CD14-positive monocyte (primary cell): ENCODE data around the gene ZNF117. TPM values are rescaled to one million over a fixed set of nuclear protein-coding genes. Genes with fewer than 3 reads are reported as not detected.
"Not testable (repeated sequence)": the region's sequence is repeated elsewhere in the genome, so short reads cannot be mapped to it uniquely, and the experiment has no call there.

Experiments used
- DNase-seq, 3 donors: peaks; one replicate each; pipeline ENCODE4 v3.0.0-alpha.2; 2011 to 2022
- H2AFZ ChIP-seq: 2 replicates; pipeline ENCODE4 v1.6.0; 2012; ENCODE audit warnings: mild to moderate bottlenecking, low read depth, low read length, inconsistent platforms; ENCODE audit not compliant: insufficient read depth, poor library complexity, severe bottlenecking
- H3K27ac ChIP-seq, 2 donors: 1 replicate in 1 of 2; 2 replicates in 1 of 2; pipeline ENCODE4 v1.5.1; 2012 to 2013; ENCODE audit warnings: low read length in 2 of 2, control low read depth in 1 of 2, inconsistent platforms in 1 of 2, low read depth in 1 of 2, mild to moderate bottlenecking in 1 of 2
- H3K27me3 ChIP-seq, 2 donors: one replicate each; pipeline versions ENCODE4 v1.6.0 to v1.6.1; 2011 to 2013; ENCODE audit warnings: low read length in 2 of 2; ENCODE audit not compliant: control insufficient read depth in 2 of 2, insufficient read depth in 2 of 2
- H3K36me3 ChIP-seq, 2 donors: replicated peaks in 1 of 2; 1 replicate in 1 of 2; 2 replicates in 1 of 2; pipeline versions ENCODE4 v1.5.1 to v1.6.1; 2012 to 2013; ENCODE audit warnings: low read length in 2 of 2, control low read depth in 1 of 2, inconsistent platforms in 1 of 2, mild to moderate bottlenecking in 1 of 2; ENCODE audit not compliant: insufficient read depth in 2 of 2, control insufficient read depth in 1 of 2
- H3K4me1 ChIP-seq, 2 donors: 1 replicate in 1 of 2; 2 replicates in 1 of 2; pipeline versions ENCODE4 v1.5.1 to v1.6.1; 2012 to 2013; ENCODE audit warnings: low read length in 2 of 2, control low read depth in 1 of 2, inconsistent platforms in 1 of 2, mild to moderate bottlenecking in 1 of 2, moderate library complexity in 1 of 2; ENCODE audit not compliant: insufficient read depth in 2 of 2, control insufficient read depth in 1 of 2
- H3K4me2 ChIP-seq: replicated peaks from 2 replicates; pipeline ENCODE3; 2012; ENCODE audit warnings: low read length, moderate library complexity, mild to moderate bottlenecking; ENCODE audit not compliant: poor library complexity, severe bottlenecking; ENCODE audit errors: extremely low read depth
- H3K4me3 ChIP-seq, 3 experiments: fragments of 200-600 bp in 1 of 3; sonication (generic) in 1 of 3; replicated peaks in 1 of 3; 1 replicate in 2 of 3; 2 replicates in 1 of 3; pipeline ENCODE4 v1.5.1; 2011 to 2013; ENCODE audit warnings: low read length in 3 of 3, mild to moderate bottlenecking in 3 of 3, control low read depth in 2 of 3, low read depth in 2 of 3, inconsistent platforms in 1 of 3, moderate library complexity in 1 of 3
- H3K79me2 ChIP-seq: 2 replicates; pipeline ENCODE4 v1.6.0; 2012; ENCODE audit warnings: mild to moderate bottlenecking, control low read depth, inconsistent platforms, low read length, moderate library complexity; ENCODE audit not compliant: insufficient read depth
- H3K9ac ChIP-seq: 2 replicates; pipeline ENCODE4 v1.6.0; 2017; ENCODE audit warnings: low read length, mild to moderate bottlenecking; ENCODE audit not compliant: insufficient read depth, poor library complexity, severe bottlenecking
- H3K9me3 ChIP-seq, 2 donors: replicated peaks in 1 of 2; 1 replicate in 1 of 2; 2 replicates in 1 of 2; pipeline versions ENCODE4 v1.5.1 to v1.6.1; 2012 to 2013; ENCODE audit warnings: low read length in 2 of 2, control low read depth in 1 of 2; ENCODE audit not compliant: control insufficient read depth in 1 of 2, insufficient read depth in 1 of 2
- H4K20me1 ChIP-seq: 2 replicates; pipeline ENCODE4 v1.6.0; 2012; ENCODE audit warnings: mild to moderate bottlenecking, low read length, control low read depth, moderate library complexity; ENCODE audit not compliant: insufficient read depth
- H3K27ac Mint-ChIP-seq, 7 donors: one replicate each; pipeline ENCODE4 v1.8.0; 2020; ENCODE audit warnings: mild to moderate bottlenecking in 7 of 7, mixed read lengths in 7 of 7, moderate library complexity in 6 of 7, inconsistent platforms in 2 of 7
- H3K27me3 Mint-ChIP-seq, 3 donors: one replicate each; pipeline ENCODE4 v1.8.0; 2021 to 2022; ENCODE audit warnings: low read depth in 3 of 3, mild to moderate bottlenecking in 3 of 3, mixed read lengths in 3 of 3, moderate library complexity in 3 of 3, inconsistent platforms in 1 of 3
- H3K36me3 Mint-ChIP-seq, 2 donors: one replicate each; pipeline ENCODE4 v1.8.0; 2020; ENCODE audit warnings: mixed read lengths in 2 of 2, inconsistent platforms in 1 of 2, mild to moderate bottlenecking in 1 of 2
- H3K4me1 Mint-ChIP-seq: one replicate; pipeline ENCODE4 v1.8.0; 2020; ENCODE audit warnings: mild to moderate bottlenecking, mixed read lengths
- H3K4me3 Mint-ChIP-seq, 2 donors: one replicate each; pipeline ENCODE4 v1.8.0; 2020; ENCODE audit warnings: mild to moderate bottlenecking in 2 of 2, mixed read lengths in 2 of 2, moderate library complexity in 1 of 2
- H3K9me3 Mint-ChIP-seq, 7 donors: one replicate each; pipeline ENCODE4 v1.8.0; 2020 to 2022; ENCODE audit warnings: mixed read lengths in 7 of 7, mild to moderate bottlenecking in 6 of 7, moderate library complexity in 6 of 7, inconsistent platforms in 2 of 7
- WGBS: methylation state at CpG from one replicate; pipeline ENCODE4 v1.1.5; 2013; ENCODE audit warnings: missing lambda C conversion rate; ENCODE audit not compliant: insufficient coverage; 5-methylcytosine and 5-hydroxymethylcytosine counted together
- intact Hi-C, 2 donors: fragments of 100-400 bp; cut with micrococcal nuclease; formaldehyde crosslinking; loops; one replicate each; pipeline versions ENCODE4 v1.15.0 to v1.15.1; 2023
- polyA plus RNA-seq, 3 donors: library from polyadenylated mRNA; depleted of rRNA in 1 of 3; unstranded in 2 of 3; stranded (reverse) in 1 of 3; fragments of 300-500 nt in 2 of 3; fragments of >200 nt in 1 of 3; fragmentation: Illumina TruSeq in 2 of 3; gene quantifications; 1 replicate in 2 of 3; 2 replicates in 1 of 3; pipeline ENCODE4 v1.2.3, GENCODE V29; 2012 to 2021
- TF ChIP-seq, protein P1 (sequence below): fragments of 200-600 bp; IDR thresholded peaks from one replicate; pipeline ENCODE4 v1.8.0; 2022; ENCODE audit warnings: antibody characterized with exemption, mild to moderate bottlenecking

Gene ZNF117
- polyA plus RNA-seq, 3 donors, result 0.37 to 8.7 (median 0.64) TPM

- H3K4me3 ChIP-seq, H3K36me3 Mint-ChIP-seq, H4K20me1 ChIP-seq, H3K9ac ChIP-seq, H3K36me3 ChIP-seq, DNase-seq, H3K27ac ChIP-seq, H3K27me3 ChIP-seq, H3K4me2 ChIP-seq, H3K4me1 ChIP-seq, H3K27ac Mint-ChIP-seq, H2AFZ ChIP-seq, H3K4me1 Mint-ChIP-seq, H3K4me3 Mint-ChIP-seq, intact Hi-C loops, H3K79me2 ChIP-seq: not testable (repeated sequence)
- peaks cover 18 to 27% (median 20%) of the 10 kb centered on the region in 3 donors for H3K27me3 Mint-ChIP-seq
- 94% methylated on average over 6 of the region's 6 CpGs for WGBS
- H3K9me3 Mint-ChIP-seq, result peaks cover 8 to 35% (median 28%) of the 10 kb centered on the region in 7 donors
- peaks cover 9 to 28% of the 10 kb centered on the region in 2 donors for H3K9me3 ChIP-seq
These were observed 50.8 kb downstream of the ZNF117 start for GRCh38 chr7:64940021-64940420.

DNA sequence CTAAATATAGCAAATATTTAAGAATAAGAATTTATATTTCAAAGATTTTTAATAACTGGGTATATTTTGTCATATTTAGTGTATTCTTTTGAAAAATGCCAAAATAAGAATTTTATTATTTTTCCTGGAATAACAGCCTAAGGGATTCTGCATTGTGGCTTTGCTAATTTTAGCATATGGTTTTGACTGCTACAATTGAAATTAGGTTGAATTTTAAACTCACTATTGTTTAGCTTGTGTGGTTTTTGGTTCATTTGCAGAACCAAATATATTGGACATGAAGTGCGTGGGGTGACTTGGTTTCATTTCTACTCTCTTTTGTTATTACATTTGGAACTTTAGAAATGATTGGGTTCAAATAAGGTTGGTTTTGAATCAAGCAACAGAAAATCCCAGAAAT, 52.3 kb downstream of the ZNF117 start:
- no CpG with 5 or more reads among the region's 1 CpG for WGBS
- H3K4me1 Mint-ChIP-seq, result no peaks in the 10 kb centered on the region

More for the DNA sequence above, 52.3 kb downstream of the ZNF117 start:
- TF ChIP-seq, protein P1, sequence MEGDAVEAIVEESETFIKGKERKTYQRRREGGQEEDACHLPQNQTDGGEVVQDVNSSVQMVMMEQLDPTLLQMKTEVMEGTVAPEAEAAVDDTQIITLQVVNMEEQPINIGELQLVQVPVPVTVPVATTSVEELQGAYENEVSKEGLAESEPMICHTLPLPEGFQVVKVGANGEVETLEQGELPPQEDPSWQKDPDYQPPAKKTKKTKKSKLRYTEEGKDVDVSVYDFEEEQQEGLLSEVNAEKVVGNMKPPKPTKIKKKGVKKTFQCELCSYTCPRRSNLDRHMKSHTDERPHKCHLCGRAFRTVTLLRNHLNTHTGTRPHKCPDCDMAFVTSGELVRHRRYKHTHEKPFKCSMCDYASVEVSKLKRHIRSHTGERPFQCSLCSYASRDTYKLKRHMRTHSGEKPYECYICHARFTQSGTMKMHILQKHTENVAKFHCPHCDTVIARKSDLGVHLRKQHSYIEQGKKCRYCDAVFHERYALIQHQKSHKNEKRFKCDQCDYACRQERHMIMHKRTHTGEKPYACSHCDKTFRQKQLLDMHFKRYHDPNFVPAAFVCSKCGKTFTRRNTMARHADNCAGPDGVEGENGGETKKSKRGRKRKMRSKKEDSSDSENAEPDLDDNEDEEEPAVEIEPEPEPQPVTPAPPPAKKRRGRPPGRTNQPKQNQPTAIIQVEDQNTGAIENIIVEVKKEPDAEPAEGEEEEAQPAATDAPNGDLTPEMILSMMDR, result no peak
- Histone ChIP-seq H3K9me3 (peaks cover 11 to 39% of the 10 kb centered on the region in 2 donors), H3K36me3 (no peaks in the 10 kb centered on the region), H3K27ac (no peak overlapping the region), H3K4me3 (no peak overlapping the region), H3K79me2 (no peaks in the 10 kb centered on the region), H2AFZ (no peak overlapping the region), H3K4me1 (no peaks in the 10 kb centered on the region), H3K9ac (no peak overlapping the region), H4K20me1 (no peaks in the 10 kb centered on the region), H3K4me2 (no peak overlapping the region), H3K27me3 (peaks cover 0 to 5% of the 10 kb centered on the region in 2 donors)
- DNase-seq, result no peak
- Mint-ChIP-seq H3K36me3 (no peaks in the 10 kb centered on the region), H3K27me3 (peaks cover 11 to 19% (median 11%) of the 10 kb centered on the region in 3 donors), H3K4me3 (no peak overlapping the region), H3K27ac (no peak overlapping the region), H3K9me3 (peaks cover 8 to 39% (median 31%) of the 10 kb centered on the region in 7 donors)
- intact Hi-C loops, result no loop called here
